Stimulated activated CD4-positive, alpha-beta T cell treated with anti-CD3 and anti-CD28 coated beads, Interleukin-12 subunit alpha, Interleukin-12 subunit beta, amount 100 ng/mL, for 4 hours (primary cell): ENCODE measurements around the gene KCTD7.
A peak's percentile ranks its signal among the peaks of the same experiment; 100 is the strongest.
"Not testable (repeated sequence)": the region's sequence is repeated elsewhere in the genome, so short reads cannot be mapped to it uniquely, and the experiment has no call there.

ENCODE experiments used
- DNase-seq: peaks from one replicate; pipeline ENCODE4 v3.0.0-alpha.2; 2020

KCTD7 gene

GRCh38 chr7:66628361-66629221 lies at the start of gene KCTD7:
Gene KCTD7 (plus strand): TSS chr7:66628881. CDS start chr7:66629065, 184 bp downstream.
- peak; percentile 92 for DNase-seq

- DNase-seq = not testable (repeated sequence)
Observed at GRCh38 chr7:66580380-66580779, 48.3 kb upstream of the KCTD7 start.

GRCh38 chr7:66582816-66583489 lies 45.7 kb upstream of the KCTD7 start:
- DNase-seq = not testable (repeated sequence)

DNA sequence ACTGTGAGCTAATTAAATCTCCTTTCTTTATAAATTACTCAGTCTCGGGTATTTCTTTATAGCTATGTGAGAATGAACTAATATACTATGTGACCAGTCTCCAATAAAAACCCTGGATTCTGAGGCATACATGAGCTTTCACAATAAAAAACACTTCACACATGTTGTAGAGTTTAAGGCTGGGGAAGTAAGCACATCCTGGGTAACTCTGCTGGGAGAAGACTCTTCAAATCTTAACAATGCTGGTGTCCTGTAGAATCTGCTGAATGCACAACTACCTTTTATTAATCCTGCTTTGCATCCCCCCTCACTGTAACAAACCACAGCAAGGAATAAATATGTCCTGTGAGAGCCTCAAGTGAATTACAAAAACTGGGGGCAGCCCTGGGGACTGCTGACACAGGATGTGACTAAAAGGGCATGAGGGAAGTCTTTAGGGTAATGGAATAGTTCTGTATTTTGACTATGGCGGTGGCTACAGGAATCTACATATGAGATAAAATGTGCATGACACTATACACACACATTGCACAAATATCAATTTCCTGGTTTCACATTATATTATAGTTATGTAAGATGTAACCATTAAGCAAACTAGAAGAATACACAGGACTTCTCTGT lies 45.1 kb upstream of the KCTD7 start:
- DNase-seq = no peak

DNA sequence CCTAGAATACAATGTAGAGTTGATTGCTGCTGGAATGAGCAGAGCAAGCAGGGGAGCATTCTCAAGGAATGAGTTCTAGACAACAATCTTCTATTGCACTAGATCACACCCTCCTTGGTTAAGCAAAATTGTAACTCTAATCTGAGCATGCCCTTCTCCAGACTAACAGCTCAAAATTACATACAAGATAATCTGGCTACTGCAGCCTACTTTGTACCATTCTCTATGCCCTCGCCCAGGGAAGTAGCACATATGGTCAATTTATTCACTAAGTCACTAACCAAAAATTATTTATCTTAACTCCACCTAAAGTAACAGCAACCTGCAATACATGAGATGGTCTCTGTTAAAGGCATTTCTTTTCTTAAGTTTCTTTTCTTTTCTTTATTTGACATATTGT lies 42.5 kb upstream of the KCTD7 start:
- no peak for DNase-seq

DNA sequence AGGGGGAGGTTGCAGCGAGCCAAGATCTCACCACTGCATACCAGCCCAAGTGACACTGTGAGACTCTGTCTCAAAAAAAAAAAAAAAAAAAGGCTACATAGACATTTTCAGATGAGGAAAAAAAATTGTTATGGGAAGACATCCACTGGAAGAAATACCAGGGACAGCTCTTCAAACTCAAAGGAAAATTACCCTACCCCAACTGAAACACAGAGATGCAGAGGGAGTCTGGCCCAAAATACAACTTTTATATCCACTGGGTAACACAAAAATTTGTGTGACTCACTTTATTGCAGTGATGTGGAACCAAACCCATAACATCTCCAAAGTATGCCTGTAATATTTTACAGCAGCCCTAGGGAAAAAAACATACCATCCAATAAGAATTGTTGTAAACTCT lies 40.5 kb upstream of the KCTD7 start:
- DNase-seq = not testable (repeated sequence)

DNA sequence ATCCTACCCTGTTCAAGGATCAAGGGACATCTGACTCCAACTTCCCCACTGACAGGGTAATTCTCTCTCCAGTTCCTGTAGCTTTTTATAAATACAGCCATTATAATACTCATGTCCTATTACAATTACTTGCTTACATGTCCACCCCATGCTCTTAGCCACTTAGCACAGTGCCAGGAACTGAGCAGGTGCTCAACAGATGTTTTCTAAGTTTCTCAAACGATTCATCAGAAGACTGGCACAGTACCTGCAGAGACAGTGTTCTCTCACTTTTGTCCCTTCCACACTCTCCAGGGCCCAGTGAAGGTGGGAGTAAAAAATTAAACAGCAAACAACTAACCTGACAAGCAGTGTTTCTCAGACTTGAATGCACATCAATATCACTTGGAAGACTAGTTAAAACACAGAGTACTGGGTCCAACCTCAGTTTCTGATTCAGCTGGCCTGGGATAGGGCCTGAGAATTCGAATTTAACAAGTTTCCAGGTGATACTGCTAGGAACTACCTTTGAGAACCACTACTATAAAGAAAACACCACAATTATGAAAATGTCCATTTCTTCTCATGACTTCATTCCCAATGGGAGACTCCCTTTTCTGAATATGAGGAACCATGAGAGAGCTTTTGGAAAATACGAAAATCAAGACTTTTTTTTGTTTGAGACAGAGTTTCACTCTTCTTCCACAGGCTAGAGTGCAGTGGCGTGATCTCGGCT lies 39.7 kb upstream of the KCTD7 start:
- not testable (repeated sequence) for DNase-seq

- DNase-seq = not testable (repeated sequence)
Observed at GRCh38 chr7:66590302-66591057, 38.2 kb upstream of the KCTD7 start.

GRCh38 chr7:66591058-66591798 lies 37.5 kb upstream of the KCTD7 start:
- DNase-seq = peak; percentile 1

GRCh38 chr7:66591799-66592596 lies 36.7 kb upstream of the KCTD7 start:
- DNase-seq = peak; percentile 85

DNA sequence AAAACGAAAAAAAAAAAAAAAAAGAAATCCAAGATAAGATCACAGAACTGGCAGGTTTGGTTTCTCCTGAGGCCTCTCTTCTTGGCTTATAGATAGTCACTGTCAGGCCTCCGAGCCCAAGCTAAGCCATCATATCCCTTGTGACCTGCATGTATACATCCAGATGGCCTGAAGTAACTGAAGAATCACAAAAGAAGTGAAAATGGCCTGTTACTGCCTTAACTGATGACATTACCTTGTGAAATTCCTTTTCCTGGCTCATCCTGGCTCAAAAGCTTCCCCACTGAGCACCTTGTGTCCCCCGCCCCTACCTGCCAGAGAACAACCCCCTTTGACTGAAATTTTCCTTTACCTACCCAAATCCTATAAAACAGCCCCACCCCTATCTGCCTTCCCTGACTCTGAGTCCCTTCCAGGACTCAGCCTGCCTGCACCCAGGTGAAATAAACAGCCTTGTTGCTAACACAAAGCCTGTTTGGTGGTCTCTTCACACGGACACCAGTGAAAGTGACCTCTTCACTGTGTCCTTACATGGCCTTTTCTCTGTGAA lies 36.0 kb upstream of the KCTD7 start:
- DNase-seq = not testable (repeated sequence)

GRCh38 chr7:66594082-66594481 lies 34.6 kb upstream of the KCTD7 start:
- DNase-seq = not testable (repeated sequence)

DNA sequence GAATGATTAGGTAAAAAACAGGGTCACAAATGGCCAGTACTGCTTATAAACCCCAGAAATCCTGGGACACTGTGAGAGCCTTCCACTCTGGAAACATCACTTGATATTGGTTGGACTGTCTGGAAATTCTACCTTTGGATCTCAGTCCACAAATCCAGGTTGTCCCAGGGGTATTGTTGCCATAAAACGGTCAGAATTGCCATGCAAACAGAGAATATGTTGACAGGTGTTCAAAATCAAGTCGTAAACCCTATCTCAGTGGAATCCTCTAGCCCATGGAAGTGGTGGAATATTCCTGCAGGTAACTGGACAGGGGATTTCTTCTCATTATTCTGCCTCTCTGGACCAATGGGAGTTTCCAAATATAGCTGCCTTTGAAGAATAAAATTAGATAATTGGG lies 31.2 kb upstream of the KCTD7 start:
- no peak for DNase-seq

GRCh38 chr7:66602159-66602558 lies 26.5 kb upstream of the KCTD7 start:
- no peak for DNase-seq

DNA sequence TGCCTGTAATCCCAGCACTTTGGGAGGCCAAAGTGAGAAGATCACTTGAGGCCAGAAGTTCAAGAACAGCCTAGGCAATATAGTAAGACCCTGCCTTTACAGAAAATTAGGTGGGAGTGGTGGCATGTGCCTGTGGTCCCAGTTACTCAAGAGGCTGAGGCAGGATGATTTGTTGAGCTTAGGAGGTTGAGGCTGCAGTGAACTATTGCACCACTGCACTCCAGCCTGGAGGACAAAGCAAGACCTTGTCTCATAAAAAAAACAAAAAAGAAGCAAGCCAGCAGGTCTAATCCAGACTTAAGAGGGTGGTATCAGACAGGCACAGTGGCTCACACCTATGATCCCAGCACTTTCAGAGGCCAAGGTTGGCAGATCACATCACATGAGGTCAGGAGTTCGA lies 24.5 kb upstream of the KCTD7 start:
- no peak for DNase-seq

DNA sequence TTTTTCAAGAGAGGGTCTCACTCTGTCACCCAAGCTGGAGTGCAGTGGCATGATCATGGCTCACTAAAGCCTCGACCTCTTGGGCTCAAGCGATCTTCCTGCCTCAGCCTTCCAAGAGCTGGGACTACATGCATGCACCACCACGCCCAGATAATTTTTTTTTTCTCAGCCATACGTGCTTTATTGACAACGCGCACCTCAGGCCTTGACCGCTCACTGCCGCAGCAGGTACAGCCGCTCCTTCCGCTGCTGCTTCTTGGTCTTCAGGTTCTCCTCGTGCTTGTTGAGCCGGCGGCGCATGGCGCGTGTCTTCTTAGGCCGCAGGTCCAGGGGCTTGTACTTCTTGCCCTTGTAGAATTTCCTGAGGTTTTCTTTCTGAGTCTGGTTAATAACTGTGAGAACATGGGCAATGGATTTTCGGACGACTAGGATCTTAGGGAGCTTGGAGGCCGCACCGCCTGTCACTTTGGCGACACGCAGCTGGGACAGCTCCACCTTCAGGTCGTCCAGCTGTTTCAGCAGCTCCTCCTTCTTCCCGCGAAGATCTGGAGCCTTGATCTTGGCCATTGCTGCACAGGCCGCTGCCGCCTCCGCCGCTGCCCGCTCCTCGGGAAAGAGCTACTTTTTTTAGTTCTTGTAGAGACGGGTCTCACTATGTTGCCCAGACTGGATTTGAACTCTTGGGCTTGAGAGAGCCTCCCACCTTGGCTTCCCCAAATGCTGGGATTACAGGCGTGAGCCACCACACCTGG lies 22.0 kb upstream of the KCTD7 start:
- DNase-seq = not testable (repeated sequence)

- no peak for DNase-seq
Observed at GRCh38 chr7:66609176-66609575, 19.5 kb upstream of the KCTD7 start.

GRCh38 chr7:66614596-66614995 lies 14.1 kb upstream of the KCTD7 start:
- DNase-seq = not testable (repeated sequence)

GRCh38 chr7:66615699-66616098 lies 13.0 kb upstream of the KCTD7 start:
- DNase-seq = no peak

GRCh38 chr7:66617295-66617694 lies 11.4 kb upstream of the KCTD7 start:
- no peak for DNase-seq
